GM10266 (cell line): ENCODE results near the gene GPR4.

Experiments used
- DNase-seq: peaks from one replicate; pipeline ENCODE4 v3.0.0; 2012; ENCODE audit errors: extremely low spot score
- CTCF ChIP-seq: IDR thresholded peaks from 2 replicates; pipeline ENCODE4 v1.5.1; 2012; ENCODE audit warnings: mild to moderate bottlenecking, low read depth; ENCODE audit not compliant: control insufficient read depth, insufficient read depth; ENCODE audit errors: missing control alignments

GPR4 gene

GRCh38 chr19:45547211-45547770, 54.7 kb downstream of the GPR4 start:
- TF ChIP-seq CTCF, result no peak

DNA sequence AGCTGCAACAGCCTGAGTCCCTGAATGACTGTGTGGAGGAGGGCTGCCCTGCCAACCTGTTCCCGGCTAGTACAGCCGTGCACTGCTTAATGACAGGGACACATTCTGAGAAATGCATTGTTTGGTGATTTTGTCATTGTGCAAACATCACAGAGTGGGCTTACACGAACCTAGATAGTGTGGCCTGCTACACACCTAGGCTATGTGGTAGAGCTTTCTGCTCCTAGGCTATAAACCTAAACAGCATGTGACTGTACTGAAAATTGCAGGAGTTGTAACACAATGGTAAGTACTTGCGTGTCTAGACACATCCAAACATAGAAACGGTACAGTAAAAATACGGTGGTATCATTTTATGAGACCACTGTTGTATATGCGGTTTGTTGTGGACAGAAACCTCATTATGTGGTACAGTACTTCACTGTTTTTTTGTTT, 59.8 kb downstream of the GPR4 start:
- peak; percentile 1 for DNase-seq
- no peak for TF ChIP-seq CTCF

More at GRCh38 chr19:45547211-45547770, 54.7 kb downstream of the GPR4 start:
- DNase-seq, result no peak
